Upper lobe of left lung (tissue), 4 donors: ENCODE measurements around the gene CD27.
"Not testable (repeated sequence)": the region's sequence is repeated elsewhere in the genome, so short reads cannot be mapped to it uniquely, and the experiment has no call there.

Experiments
- CTCF ChIP-seq, 6 experiments: fragments of 450-650 bp in 4 of 6; fragments of 200-600 bp in 2 of 6; sonication (generic) in 2 of 6; IDR thresholded peaks; one replicate each; pipeline ENCODE4 v1.5.1; 2016 to 2019; ENCODE audit warnings: antibody characterized with exemption in 6 of 6
- EP300 ChIP-seq, 4 donors: sonication (generic); formaldehyde crosslinking; IDR thresholded peaks; one replicate each; pipeline ENCODE4 v1.5.1; 2017; ENCODE audit warnings: antibody characterized with exemption in 4 of 4, control low read depth in 2 of 4
- POLR2A ChIP-seq, 4 donors: fragments of 450-650 bp; IDR thresholded peaks; one replicate each; pipeline ENCODE4 v1.5.1; 2016 to 2017; ENCODE audit warnings: antibody characterized with exemption in 4 of 4, mild to moderate bottlenecking in 2 of 4
- POLR2AphosphoS5 ChIP-seq, 2 donors: sonication (generic); formaldehyde crosslinking; IDR thresholded peaks; one replicate each; pipeline ENCODE4 v1.5.1; 2017; ENCODE audit warnings: antibody characterized with exemption in 2 of 2

- TF ChIP-seq CTCF, POLR2A, POLR2AphosphoS5, EP300 (IDR thresholded peaks at IDR 0.05): not testable (repeated sequence)
Measured at GRCh38 chr12:6427796-6428195, 17.0 kb upstream of the CD27 start.
